DMS53 treated with DMSO at 0.1 percent for 48 hours (cell line): ENCODE measurements around the gene MRGPRX1.
A peak's percentile ranks its signal among the peaks of the same experiment; 100 is the strongest.
"Not testable (repeated sequence)": the region's sequence is repeated elsewhere in the genome, so short reads cannot be mapped to it uniquely, and the experiment has no call there.

Experiments
- DNase-seq: peaks from one replicate; lab custom pipeline; 2025; ENCODE audit not compliant: unreplicated experiment; lab: John Stamatoyannopoulos, UW

Gene MRGPRX1

GRCh38 chr11:18939314-18939713 is at the start of gene MRGPRX1:
MRGPRX1 (minus strand) TSS chr11:18939414; CDS start chr11:18934784, 4,630 bp downstream.
- DNase-seq, result no peak

GRCh38 chr11:18987454-18988231 is 48.4 kb upstream of the MRGPRX1 start:
- no peak for DNase-seq

DNA sequence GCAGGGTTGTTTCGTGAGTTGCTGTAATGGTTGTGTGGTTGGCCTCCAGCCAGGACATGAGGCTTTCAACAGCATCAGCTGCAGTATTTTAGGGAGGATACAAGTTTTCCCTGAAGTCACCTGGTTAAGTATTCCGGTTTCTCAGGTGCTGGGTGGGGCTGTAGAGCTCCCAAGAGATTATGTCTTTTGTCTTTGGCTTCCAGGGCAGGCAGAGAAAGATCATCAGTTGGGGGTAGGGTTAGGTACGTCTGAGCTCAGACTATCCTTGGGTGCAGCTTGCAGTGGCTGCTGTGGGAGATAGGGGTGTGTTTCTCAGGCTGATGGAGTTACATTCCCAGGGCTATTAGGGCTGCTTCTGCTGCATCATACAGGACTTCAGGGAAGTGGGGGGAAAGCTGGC is 47.5 kb upstream of the MRGPRX1 start:
- DNase-seq, result no peak

DNA sequence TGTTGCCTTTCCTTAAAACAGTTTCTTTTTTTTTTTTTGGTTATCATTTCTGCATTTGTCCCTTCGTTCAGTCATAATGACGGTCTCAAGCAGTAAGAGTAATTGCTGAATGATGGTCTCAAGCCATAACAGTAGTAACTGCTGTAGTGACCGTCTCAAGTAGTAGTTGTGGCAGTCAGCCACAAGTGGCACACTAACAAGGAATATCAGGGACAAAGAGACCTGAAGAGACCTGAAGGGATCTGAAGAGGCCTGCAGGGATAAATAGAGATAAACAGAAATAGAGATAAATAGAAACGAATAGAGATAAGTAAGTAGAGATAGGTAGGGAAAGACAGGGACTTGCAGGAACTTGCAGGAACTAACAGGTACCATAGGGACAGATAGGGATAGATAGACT is 42.7 kb upstream of the MRGPRX1 start:
- no peak for DNase-seq

GRCh38 chr11:18974192-18974591 is 35.0 kb upstream of the MRGPRX1 start:
- no peak for DNase-seq

- no peak for DNase-seq
These were observed 33.1 kb upstream of the MRGPRX1 start for GRCh38 chr11:18972336-18972735.

DNA sequence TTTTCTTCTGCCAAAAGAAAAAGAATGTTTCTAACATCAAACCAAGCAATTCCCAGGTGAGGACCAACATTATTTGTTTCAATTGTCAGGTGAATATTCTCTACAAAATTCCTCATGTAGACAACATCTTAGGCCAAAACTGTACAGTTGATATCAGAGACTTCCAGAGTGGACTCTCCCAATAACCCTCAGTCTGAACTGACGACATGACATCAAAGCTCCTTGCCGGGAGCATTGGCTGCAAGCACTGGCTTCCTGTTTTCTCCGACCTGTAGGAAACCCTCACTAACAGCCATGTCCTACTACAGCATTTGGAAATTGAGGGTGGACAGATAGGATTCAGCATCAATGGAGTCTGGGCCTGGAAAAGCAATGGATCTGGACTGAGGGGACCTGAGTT is 30.5 kb upstream of the MRGPRX1 start:
- no peak for DNase-seq

GRCh38 chr11:18958221-18958910 is 19.2 kb upstream of the MRGPRX1 start:
- DNase-seq, result no peak

GRCh38 chr11:18956630-18957029 is 17.4 kb upstream of the MRGPRX1 start:
- DNase-seq, result no peak

GRCh38 chr11:18936002-18936673 is 3.1 kb downstream of the MRGPRX1 start:
- DNase-seq, result no peak

GRCh38 chr11:18934195-18934814 is 4.9 kb downstream of the MRGPRX1 start:
- no peak for DNase-seq

DNA sequence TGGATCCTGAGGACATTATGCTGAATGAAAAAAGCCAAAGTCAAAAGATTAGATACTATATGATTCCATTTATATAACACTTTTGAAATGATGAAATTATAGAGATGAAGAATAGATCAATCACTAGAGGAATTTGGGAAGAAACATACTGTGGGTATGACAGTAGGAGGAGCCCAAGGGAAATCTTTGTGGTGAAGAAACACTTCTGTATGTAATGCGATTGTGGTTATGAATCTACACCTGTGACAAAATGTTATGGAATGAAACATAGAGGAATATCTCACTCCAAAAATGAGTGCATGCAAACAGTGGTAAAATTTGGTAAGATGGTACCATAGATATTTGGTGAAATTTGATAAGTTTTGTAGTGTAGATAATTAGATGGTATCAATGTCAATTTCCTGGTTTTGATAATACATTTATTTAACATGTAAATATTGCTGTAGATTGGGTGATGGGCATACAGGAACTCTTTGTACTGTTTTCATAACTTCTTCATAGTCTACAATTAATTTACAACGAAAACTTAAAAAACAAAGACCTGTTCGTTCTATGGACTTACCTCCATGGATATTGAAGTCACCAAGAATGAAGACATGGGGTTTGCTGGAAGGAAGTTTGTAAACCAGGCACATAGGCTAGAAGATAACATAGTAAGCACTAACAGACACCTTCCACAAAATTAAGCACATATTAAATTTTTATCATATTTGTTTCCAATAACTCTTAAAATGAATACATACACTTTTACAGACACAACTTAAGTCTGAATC is 11.5 kb downstream of the MRGPRX1 start:
- no peak for DNase-seq

GRCh38 chr11:18925426-18925825 is 13.8 kb downstream of the MRGPRX1 start:
- DNase-seq, result not testable (repeated sequence)

GRCh38 chr11:18912883-18913282 is 26.3 kb downstream of the MRGPRX1 start:
- DNase-seq, result no peak

GRCh38 chr11:18907391-18907790 is 31.8 kb downstream of the MRGPRX1 start:
- peak; percentile 10 for DNase-seq

GRCh38 chr11:18900637-18901036 is 38.6 kb downstream of the MRGPRX1 start:
- DNase-seq, result not testable (repeated sequence)

GRCh38 chr11:18900151-18900611 is 39.0 kb downstream of the MRGPRX1 start:
- peak; percentile 56 for DNase-seq

DNA sequence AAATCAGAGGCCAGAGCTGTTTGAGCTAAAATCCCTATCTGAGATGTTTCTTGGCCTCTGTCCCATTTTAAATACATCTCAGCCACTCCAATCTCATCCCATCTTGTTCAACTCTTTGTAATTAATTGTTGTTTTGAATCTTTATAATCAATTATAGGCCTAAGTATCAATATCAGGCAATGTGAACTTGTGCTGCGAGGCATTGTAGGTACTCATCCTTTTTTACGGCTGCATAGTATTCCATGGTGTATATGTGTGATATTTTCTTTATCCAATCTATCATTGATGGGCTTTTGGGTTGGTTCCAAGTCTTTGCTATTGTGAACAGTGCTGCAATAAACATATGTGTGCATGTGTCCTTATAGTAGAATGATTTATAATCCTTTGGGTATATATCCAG is 47.5 kb downstream of the MRGPRX1 start:
- not testable (repeated sequence) for DNase-seq

- DNase-seq, result no peak
These were observed 48.6 kb downstream of the MRGPRX1 start for GRCh38 chr11:18890615-18891014.
